Keratinocyte (primary cell): ENCODE results near the gene CEACAM18. TPM values are rescaled to one million over a fixed set of nuclear protein-coding genes. Genes with fewer than 3 reads are reported as not detected.

Experiments used
- DNase-seq: peaks from one replicate; pipeline ENCODE4 v3.0.0-alpha.2; 2011; ENCODE audit warnings: low read depth, missing footprints, low spot score
- FAIRE-seq: peaks from 2 replicates; lab custom pipeline; 2011; peaks lifted over from hg19 to GRCh38; lab: Jason Lieb, UNC
- H2AFZ ChIP-seq: 2 replicates; pipeline ENCODE4 v1.6.0; 2012; ENCODE audit warnings: low read length, control low read depth, inconsistent platforms; ENCODE audit not compliant: control insufficient read depth
- H3K27ac ChIP-seq: 2 replicates; pipeline ENCODE4 v1.5.1; 2011; ENCODE audit warnings: low read length; ENCODE audit not compliant: control insufficient read depth, insufficient read depth
- H3K27me3 ChIP-seq: 3 replicates; pipeline ENCODE4 v1.6.0; 2011; ENCODE audit warnings: low read length; ENCODE audit not compliant: control insufficient read depth, insufficient read depth; ENCODE audit errors: extremely low read depth
- H3K36me3 ChIP-seq, 2 experiments: 2 replicates in 1 of 2; 3 replicates in 1 of 2; pipeline ENCODE4 v1.5.1; 2011; ENCODE audit warnings: low read length in 2 of 2, mild to moderate bottlenecking in 1 of 2; ENCODE audit not compliant: control insufficient read depth in 2 of 2, insufficient read depth in 2 of 2; ENCODE audit errors: extremely low read depth in 1 of 2
- H3K4me1 ChIP-seq: 3 replicates; pipeline ENCODE4 v1.5.1; 2011; ENCODE audit warnings: low read length; ENCODE audit not compliant: control insufficient read depth, insufficient read depth; ENCODE audit errors: extremely low read depth
- H3K4me2 ChIP-seq: 3 replicates; pipeline ENCODE4 v1.6.0; 2011; ENCODE audit warnings: low read depth, low read length; ENCODE audit not compliant: control insufficient read depth, insufficient read depth; ENCODE audit errors: extremely low read depth
- H3K4me3 ChIP-seq, 3 experiments: fragments of 200-600 bp in 1 of 3; sonication (generic) in 1 of 3; 2 replicates in 2 of 3; 3 replicates in 1 of 3; pipeline ENCODE4 v1.5.1; 2011 to 2016; ENCODE audit warnings: low read length in 3 of 3, mild to moderate bottlenecking in 3 of 3, control low read depth in 2 of 3, inconsistent platforms in 1 of 3, low read depth in 1 of 3, mixed read lengths in 1 of 3, mixed run types in 1 of 3, moderate library complexity in 1 of 3; ENCODE audit not compliant: control insufficient read depth in 2 of 3, insufficient read depth in 2 of 3; ENCODE audit errors: extremely low read depth in 1 of 3
- H3K79me2 ChIP-seq: 2 replicates; pipeline ENCODE4 v1.6.0; 2012; ENCODE audit warnings: low read length; ENCODE audit not compliant: control insufficient read depth, insufficient read depth
- H3K9ac ChIP-seq: 3 replicates; pipeline ENCODE4 v1.6.0; 2011; ENCODE audit warnings: low read length; ENCODE audit not compliant: control insufficient read depth, insufficient read depth; ENCODE audit errors: extremely low read depth
- H3K9me1 ChIP-seq: 3 replicates; pipeline ENCODE4 v1.6.0; 2011; ENCODE audit warnings: low read length; ENCODE audit not compliant: control insufficient read depth, insufficient read depth; ENCODE audit errors: extremely low read depth
- H3K9me3 ChIP-seq: 2 replicates; pipeline ENCODE4 v1.5.1; 2012; ENCODE audit warnings: low read depth, low read length; ENCODE audit not compliant: control insufficient read depth
- H4K20me1 ChIP-seq: 3 replicates; pipeline ENCODE4 v1.6.0; 2011; ENCODE audit warnings: low read length; ENCODE audit not compliant: control insufficient read depth, insufficient read depth; ENCODE audit errors: extremely low read depth
- CTCF ChIP-seq, 3 experiments: IDR thresholded peaks in 1 of 3; conservative IDR thresholded peaks in 1 of 3; optimal IDR thresholded peaks in 1 of 3; 2 replicates in 2 of 3; 3 replicates in 1 of 3; pipeline versions ENCODE3 to v1.5.1; 2011; ENCODE audit warnings: low read length in 3 of 3, mild to moderate bottlenecking in 3 of 3, moderate library complexity in 2 of 3, control low read depth in 1 of 3, inconsistent platforms in 1 of 3; ENCODE audit not compliant: insufficient read depth in 2 of 3; ENCODE audit errors: extremely low read depth in 1 of 3
- EZH2 ChIP-seq: IDR thresholded peaks from one replicate; pipeline ENCODE4 v1.6.1; 2012; ENCODE audit warnings: inconsistent platforms, mild to moderate bottlenecking, low read length, moderate library complexity
- dilution Hi-C: fragments of 300-500 bp; cut with MboI; formaldehyde crosslinking; loops from one replicate; pipeline ENCODE4 v1.7.0; 2020; ENCODE audit warnings: low sequenced_read_pairs; ENCODE audit not compliant: extremely low pct_ligation_motif_present
- polyA plus RNA-seq, 5 experiments: library from polyadenylated mRNA; depleted of rRNA in 3 of 5; stranded (reverse) in 3 of 5; stranded (forward) in 1 of 5; unstranded in 1 of 5; fragments of >200 nt; gene quantifications; 1 replicate in 1 of 5; 2 replicates in 3 of 5; 3 replicates in 1 of 5; pipeline versions ENCODE4 v1.2.1 to v1.2.3, GENCODE V29; 2011 to 2012; ENCODE audit warnings: missing spikeins in 2 of 5, low read depth in 1 of 5, low replicate concordance in 1 of 5

Gene CEACAM18
- polyA plus RNA-seq, 1 donor (not counting 4 experiments of a cell fraction or from before 2014, with no cell fraction given): not detected

GRCh38 chr19:51461723-51462161 lies 16.6 kb upstream of the CEACAM18 start:
- Histone ChIP-seq H3K27me3 (no peaks in the 10 kb centered on the region), H3K27ac (no peak overlapping the region), H3K9ac (no peak overlapping the region), H3K9me1 (no peaks in the 10 kb centered on the region), H2AFZ (no peak overlapping the region), H3K79me2 (no peaks in the 10 kb centered on the region), H3K4me3 (no peak overlapping the region), H3K4me1 (no peaks in the 10 kb centered on the region), H4K20me1 (no peaks in the 10 kb centered on the region), H3K9me3 (no peaks in the 10 kb centered on the region), H3K36me3 (no peaks in the 10 kb centered on the region), H3K4me2 (no peak overlapping the region)
- DNase-seq (no peak), FAIRE-seq (no peak)
- dilution Hi-C loops: no loop called here
- TF ChIP-seq EZH2 (no peak), CTCF (optimal IDR thresholded peaks at IDR 0.05 in 1 of 3, IDR thresholded peaks at IDR 0.05 in 1 of 3, conservative IDR thresholded peaks at IDR 0.05 in 1 of 3; ENCODE audit: extremely low read depth in 1 of 3, insufficient read depth in 2 of 3, low read length in 3 of 3) (no peak)

- H3K27ac ChIP-seq: no peak overlapping the region
- H3K9me3 ChIP-seq: no peaks in the 10 kb centered on the region
- no peak overlapping the region for H2AFZ ChIP-seq
- H3K36me3 ChIP-seq: no peaks in the 10 kb centered on the region
- no peak for TF ChIP-seq CTCF (optimal IDR thresholded peaks at IDR 0.05 in 1 of 3, IDR thresholded peaks at IDR 0.05 in 1 of 3, conservative IDR thresholded peaks at IDR 0.05 in 1 of 3; ENCODE audit: extremely low read depth in 1 of 3, insufficient read depth in 2 of 3, low read length in 3 of 3)
- TF ChIP-seq EZH2: no peak
- H3K79me2 ChIP-seq: no peaks in the 10 kb centered on the region
- FAIRE-seq (no peak), DNase-seq (no peak)
- H4K20me1 ChIP-seq: no peaks in the 10 kb centered on the region
- no peak overlapping the region for H3K9ac ChIP-seq
- H3K9me1 ChIP-seq: no peaks in the 10 kb centered on the region
- no peaks in the 10 kb centered on the region for H3K27me3 ChIP-seq
- H3K4me2 ChIP-seq: no peak overlapping the region
- H3K4me3 ChIP-seq: no peak overlapping the region
- dilution Hi-C loops: no loop called here
- no peaks in the 10 kb centered on the region for H3K4me1 ChIP-seq
These were observed 16.1 kb upstream of the CEACAM18 start for GRCh38 chr19:51462276-51462675.
